Measurements from ENCODE around the gene URGCP.

The URGCP gene

GRCh38 chr7:43943417-43944187 lies 37.2 kb upstream of the URGCP start:
- H3K4me3 ChIP-seq (ENCODE audit: low read length), result no peak overlapping the region
- TF ChIP-seq, protein P1, sequence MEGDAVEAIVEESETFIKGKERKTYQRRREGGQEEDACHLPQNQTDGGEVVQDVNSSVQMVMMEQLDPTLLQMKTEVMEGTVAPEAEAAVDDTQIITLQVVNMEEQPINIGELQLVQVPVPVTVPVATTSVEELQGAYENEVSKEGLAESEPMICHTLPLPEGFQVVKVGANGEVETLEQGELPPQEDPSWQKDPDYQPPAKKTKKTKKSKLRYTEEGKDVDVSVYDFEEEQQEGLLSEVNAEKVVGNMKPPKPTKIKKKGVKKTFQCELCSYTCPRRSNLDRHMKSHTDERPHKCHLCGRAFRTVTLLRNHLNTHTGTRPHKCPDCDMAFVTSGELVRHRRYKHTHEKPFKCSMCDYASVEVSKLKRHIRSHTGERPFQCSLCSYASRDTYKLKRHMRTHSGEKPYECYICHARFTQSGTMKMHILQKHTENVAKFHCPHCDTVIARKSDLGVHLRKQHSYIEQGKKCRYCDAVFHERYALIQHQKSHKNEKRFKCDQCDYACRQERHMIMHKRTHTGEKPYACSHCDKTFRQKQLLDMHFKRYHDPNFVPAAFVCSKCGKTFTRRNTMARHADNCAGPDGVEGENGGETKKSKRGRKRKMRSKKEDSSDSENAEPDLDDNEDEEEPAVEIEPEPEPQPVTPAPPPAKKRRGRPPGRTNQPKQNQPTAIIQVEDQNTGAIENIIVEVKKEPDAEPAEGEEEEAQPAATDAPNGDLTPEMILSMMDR (IDR thresholded peaks at IDR 0.05; ENCODE audit: insufficient read depth, low read depth, low read length, missing control alignments), result no peak
- DNase-seq (ENCODE audit: low read depth), result peak; percentile 21

GRCh38 chr7:43942997-43943396 lies 36.6 kb upstream of the URGCP start:
- no peak for DNase-seq (ENCODE audit: low read depth)
- no peak overlapping the region for H3K4me3 ChIP-seq (ENCODE audit: low read length)
- TF ChIP-seq, protein P1 (IDR thresholded peaks at IDR 0.05; ENCODE audit: insufficient read depth, low read depth, low read length, missing control alignments), result peak; percentile 31

DNA sequence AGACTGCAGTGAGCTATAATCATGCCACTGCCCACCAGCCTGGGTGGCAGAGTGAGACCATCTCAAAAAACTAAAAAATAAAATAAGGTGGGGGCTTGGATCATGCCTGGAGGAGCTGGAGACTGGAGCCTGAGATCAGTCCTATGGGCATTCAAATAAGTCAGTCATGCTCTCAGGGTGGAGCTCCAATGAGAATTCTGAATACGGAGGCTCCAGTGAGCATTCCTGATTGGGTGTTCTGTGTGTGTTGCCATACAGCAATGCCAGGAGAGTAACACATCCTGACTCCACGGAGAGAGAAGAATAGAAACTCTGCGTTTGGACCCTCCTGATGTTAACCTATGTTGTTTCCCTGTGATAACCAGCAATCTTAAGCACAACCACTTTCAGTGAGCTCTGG lies 35.9 kb upstream of the URGCP start:
- no peak for DNase-seq (ENCODE audit: low read depth)
- no peak overlapping the region for H3K4me3 ChIP-seq (ENCODE audit: low read length)
- TF ChIP-seq, protein P1 (IDR thresholded peaks at IDR 0.05; ENCODE audit: insufficient read depth, low read depth, low read length, missing control alignments), result no peak

DNA sequence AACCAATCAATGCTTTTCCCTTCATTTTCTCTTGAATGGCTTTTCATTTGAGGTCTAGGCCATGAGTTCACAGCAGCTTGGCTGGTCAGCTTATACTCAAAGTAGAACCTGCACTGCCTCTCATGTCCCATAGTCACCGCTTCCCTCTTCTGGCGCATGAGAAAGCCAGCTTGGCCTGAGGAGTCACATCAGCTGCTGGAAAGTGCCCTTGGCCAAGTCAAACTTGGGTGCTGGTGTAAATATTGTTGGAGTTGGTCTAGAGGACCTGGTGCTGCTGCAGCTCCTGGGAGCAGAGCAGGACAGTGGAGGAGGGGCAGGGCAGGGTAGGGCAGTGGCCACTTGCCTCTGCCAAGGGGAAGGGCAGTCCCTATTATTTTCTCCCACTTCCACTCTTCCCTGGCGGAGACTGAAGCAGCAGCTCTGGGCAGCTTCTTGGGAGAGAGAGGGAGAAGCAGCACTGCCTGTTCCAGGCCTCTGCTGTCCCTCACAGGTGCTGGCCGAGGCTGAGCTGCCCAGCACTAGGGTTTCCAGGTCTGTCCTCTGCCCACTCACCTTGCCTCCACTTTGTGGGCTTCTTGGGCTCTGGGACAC lies 32.6 kb upstream of the URGCP start:
- TF ChIP-seq, protein P1 (IDR thresholded peaks at IDR 0.05; ENCODE audit: insufficient read depth, low read depth, low read length, missing control alignments), result no peak
- DNase-seq (ENCODE audit: low read depth), result no peak
- H3K4me3 ChIP-seq (ENCODE audit: low read length), result no peak overlapping the region

GRCh38 chr7:43937444-43937843 lies 31.0 kb upstream of the URGCP start:
- no peak for DNase-seq (ENCODE audit: low read depth)
- no peak overlapping the region for H3K4me3 ChIP-seq (ENCODE audit: low read length)
- TF ChIP-seq, protein P1 (IDR thresholded peaks at IDR 0.05; ENCODE audit: insufficient read depth, low read depth, low read length, missing control alignments), result no peak

- TF ChIP-seq, protein P1 (IDR thresholded peaks at IDR 0.05; ENCODE audit: insufficient read depth, low read depth, low read length, missing control alignments), result no peak
- DNase-seq (ENCODE audit: low read depth), result peak; percentile 48
- no peak overlapping the region for H3K4me3 ChIP-seq (ENCODE audit: low read length)
Observed at GRCh38 chr7:43933902-43934560, 27.6 kb upstream of the URGCP start.

Measured in epithelial cell of esophagus (primary cell).